Heart left ventricle (tissue), 13 donors: ENCODE results near the gene AARSD1.

Source experiments
- CTCF ChIP-seq, 12 donors: fragments of 200-600 bp; sonication (generic) in 4 of 12; IDR thresholded peaks; one replicate each; pipeline versions ENCODE4 v1.5.0 to v1.8.0; 2018 to 2022; ENCODE audit warnings: antibody characterized with exemption in 12 of 12, mild to moderate bottlenecking in 5 of 12
- POLR2A ChIP-seq, 2 donors: fragments of 450-650 bp; IDR thresholded peaks; one replicate each; pipeline ENCODE4 v1.6.1; 2017; ENCODE audit warnings: antibody characterized with exemption in 2 of 2, mild to moderate bottlenecking in 2 of 2, moderate library complexity in 2 of 2
- donor health status: ischemic (EF 13 %, LVEDD 7.1; RV severe dilation, severe dysfunction).
- donor health status: DM: no; HTN: yes; CAD: no.
- donor health status: DM: no; HTN: no; CAD: no.
- donor health status: ischemic (EF 25% LVEDD 6.9; RV normal size, moderate dysfunction).
- donor health status: ischemic (EF 25% LVEDD 5.7; RV mildly dilated, moderate dysfunction).
- donor health status: ischemic (EF 35%, LVEDD 5.7; RV mildly dilated, moderate dysfunction).
- donor health status: nonischemic (EF 11% LVEDD 7.7; RV severe dilation, severe dysfunction).
- donor health status: DM: yes; HTN: yes; CAD: no.
- donor health status: PGD.
- donor health status: ischemic (EF 29% LVEDD 5.4; RV normal size, mild dysfunction).
- donor health status: nonischemic (EF 23%, LVEDD 6.1; RV moderate dilation, normal function).

DNA sequence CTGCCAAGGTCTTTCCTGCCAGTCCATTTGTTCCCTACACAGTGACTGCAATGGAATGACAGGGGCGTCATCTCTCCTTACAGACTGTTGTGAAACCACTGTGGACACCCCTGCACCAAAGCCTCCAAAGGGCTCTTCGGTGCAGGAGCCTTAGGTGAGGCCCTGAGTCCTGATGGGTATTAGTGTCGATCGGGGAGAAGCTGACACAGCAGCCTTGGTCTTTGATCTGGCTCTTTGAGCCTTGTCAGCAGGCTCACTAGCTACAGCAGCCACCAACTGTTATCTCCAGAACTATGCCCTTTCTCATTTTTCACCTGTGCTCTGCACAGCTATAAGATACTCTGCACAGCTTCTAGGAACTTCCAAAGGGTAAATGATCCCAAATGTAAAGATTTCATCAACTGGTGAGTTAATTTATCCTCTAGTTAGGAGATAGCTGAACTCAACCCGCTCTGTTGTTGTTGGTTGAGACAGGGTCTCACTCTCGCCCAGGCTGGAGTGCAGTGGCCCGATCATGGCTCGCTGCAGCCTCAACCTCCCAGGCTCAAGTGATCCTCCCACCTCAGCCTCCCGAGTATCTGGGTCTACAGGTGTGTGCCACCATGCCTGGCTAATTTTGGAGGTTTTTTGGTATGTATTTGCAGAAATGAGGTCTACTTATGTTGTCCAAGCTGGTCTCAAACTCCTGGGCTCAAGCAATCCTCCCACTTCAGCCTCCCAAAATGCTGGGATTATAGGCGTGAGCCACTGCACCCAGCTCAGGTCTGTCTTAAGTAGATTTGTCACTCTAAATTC lies 44.0 kb downstream of the AARSD1 start:
- no peak for TF ChIP-seq CTCF (IDR thresholded peaks at IDR 0.05)
- TF ChIP-seq POLR2A (IDR thresholded peaks at IDR 0.05) = no peak
